ENCODE results near the gene NPHS1. TPM values are rescaled to one million over a fixed set of nuclear protein-coding genes. Genes with fewer than 3 reads are reported as not detected.
A peak's percentile ranks its signal among the peaks of the same experiment; 100 is the strongest.

Gene NPHS1
- total RNA-seq, 3 donors from 2014 or later = 0.09 TPM; not detected in 2

GRCh38 chr19:35783469-35784434 lies 68.6 kb downstream of the NPHS1 start:
- DNase-seq = no peak

DNA sequence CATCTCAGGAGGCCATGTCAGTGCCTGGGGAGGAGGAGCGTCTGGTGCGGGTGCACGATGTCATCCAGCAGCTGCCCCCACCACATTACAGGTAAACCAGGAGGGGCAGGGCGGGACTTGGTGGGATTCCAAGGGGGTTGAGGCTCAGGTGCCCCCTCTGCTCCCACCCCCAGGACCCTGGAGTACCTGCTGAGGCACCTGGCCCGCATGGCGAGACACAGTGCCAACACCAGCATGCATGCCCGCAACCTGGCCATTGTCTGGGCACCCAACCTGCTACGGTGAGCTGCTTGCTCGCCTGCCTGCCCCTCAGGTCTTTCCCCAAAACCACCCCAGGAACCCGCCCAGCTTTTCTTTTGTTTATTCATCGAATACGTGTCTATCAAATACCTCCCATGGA lies 69.7 kb downstream of the NPHS1 start:
- ATAC-seq = no peak
- TF ChIP-seq, protein P1, sequence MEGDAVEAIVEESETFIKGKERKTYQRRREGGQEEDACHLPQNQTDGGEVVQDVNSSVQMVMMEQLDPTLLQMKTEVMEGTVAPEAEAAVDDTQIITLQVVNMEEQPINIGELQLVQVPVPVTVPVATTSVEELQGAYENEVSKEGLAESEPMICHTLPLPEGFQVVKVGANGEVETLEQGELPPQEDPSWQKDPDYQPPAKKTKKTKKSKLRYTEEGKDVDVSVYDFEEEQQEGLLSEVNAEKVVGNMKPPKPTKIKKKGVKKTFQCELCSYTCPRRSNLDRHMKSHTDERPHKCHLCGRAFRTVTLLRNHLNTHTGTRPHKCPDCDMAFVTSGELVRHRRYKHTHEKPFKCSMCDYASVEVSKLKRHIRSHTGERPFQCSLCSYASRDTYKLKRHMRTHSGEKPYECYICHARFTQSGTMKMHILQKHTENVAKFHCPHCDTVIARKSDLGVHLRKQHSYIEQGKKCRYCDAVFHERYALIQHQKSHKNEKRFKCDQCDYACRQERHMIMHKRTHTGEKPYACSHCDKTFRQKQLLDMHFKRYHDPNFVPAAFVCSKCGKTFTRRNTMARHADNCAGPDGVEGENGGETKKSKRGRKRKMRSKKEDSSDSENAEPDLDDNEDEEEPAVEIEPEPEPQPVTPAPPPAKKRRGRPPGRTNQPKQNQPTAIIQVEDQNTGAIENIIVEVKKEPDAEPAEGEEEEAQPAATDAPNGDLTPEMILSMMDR (IDR thresholded peaks at IDR 0.05) = no peak

More at GRCh38 chr19:35783469-35784434, 68.6 kb downstream of the NPHS1 start:
- H3K4me1 ChIP-seq (ENCODE audit: low read depth) = no peaks in the 10 kb centered on the region
- H3K9me3 ChIP-seq = no peaks in the 10 kb centered on the region
- no peaks in the 10 kb centered on the region for H3K36me3 ChIP-seq (ENCODE audit: low read depth)
- intact Hi-C loops (cut with DNase I, micrococcal nuclease) = no loop called here
- peak; percentile 11 for ATAC-seq
- no peak overlapping the region for H3K4me3 ChIP-seq
- TF ChIP-seq, protein P1 (IDR thresholded peaks at IDR 0.05) = no peak

GRCh38 chr19:35781650-35782049 lies 70.7 kb downstream of the NPHS1 start:
- ATAC-seq (no peak), DNase-seq (no peak)
- Histone ChIP-seq H3K36me3 (ENCODE audit: low read depth) (no peaks in the 10 kb centered on the region), H3K4me1 (ENCODE audit: low read depth) (no peaks in the 10 kb centered on the region), H3K9me3 (no peaks in the 10 kb centered on the region), H3K4me3 (no peak overlapping the region)
- intact Hi-C loops (cut with DNase I, micrococcal nuclease) = no loop called here
- TF ChIP-seq, protein P1 (IDR thresholded peaks at IDR 0.05) = no peak

More for the DNA sequence above, 69.7 kb downstream of the NPHS1 start:
- intact Hi-C loops (cut with DNase I, micrococcal nuclease) = no loop called here
- no peak overlapping the region for H3K4me3 ChIP-seq
- no peaks in the 10 kb centered on the region for H3K9me3 ChIP-seq
- no peak for DNase-seq
- H3K36me3 ChIP-seq (ENCODE audit: low read depth) = no peaks in the 10 kb centered on the region
- H3K4me1 ChIP-seq (ENCODE audit: low read depth) = no peaks in the 10 kb centered on the region

DNA sequence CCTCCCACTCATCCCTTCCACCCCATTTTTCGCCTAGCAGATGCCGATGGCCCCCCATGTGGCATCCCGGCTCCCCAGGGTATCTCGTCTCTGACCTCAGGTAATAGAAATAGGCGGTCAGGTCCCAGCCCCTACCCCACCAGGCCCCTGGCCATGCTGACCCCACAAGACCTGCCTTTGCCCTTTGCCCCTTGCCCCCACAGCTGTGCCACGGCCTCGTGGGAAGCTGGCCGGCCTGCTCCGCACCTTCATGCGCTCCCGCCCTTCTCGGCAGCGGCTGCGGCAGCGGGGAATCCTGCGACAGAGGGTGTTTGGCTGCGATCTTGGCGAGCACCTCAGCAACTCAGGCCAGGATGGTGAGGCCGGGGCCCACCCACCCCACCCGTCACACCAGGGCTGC lies 71.6 kb downstream of the NPHS1 start:
- H3K36me3 ChIP-seq (ENCODE audit: low read depth) = no peaks in the 10 kb centered on the region
- no peak overlapping the region for H3K4me3 ChIP-seq
- TF ChIP-seq, protein P1 (IDR thresholded peaks at IDR 0.05) = no peak
- intact Hi-C loops (cut with DNase I, micrococcal nuclease) = no loop called here
- no peaks in the 10 kb centered on the region for H3K9me3 ChIP-seq
- ATAC-seq (no peak), DNase-seq (no peak)
- no peaks in the 10 kb centered on the region for H3K4me1 ChIP-seq (ENCODE audit: low read depth)

DNA sequence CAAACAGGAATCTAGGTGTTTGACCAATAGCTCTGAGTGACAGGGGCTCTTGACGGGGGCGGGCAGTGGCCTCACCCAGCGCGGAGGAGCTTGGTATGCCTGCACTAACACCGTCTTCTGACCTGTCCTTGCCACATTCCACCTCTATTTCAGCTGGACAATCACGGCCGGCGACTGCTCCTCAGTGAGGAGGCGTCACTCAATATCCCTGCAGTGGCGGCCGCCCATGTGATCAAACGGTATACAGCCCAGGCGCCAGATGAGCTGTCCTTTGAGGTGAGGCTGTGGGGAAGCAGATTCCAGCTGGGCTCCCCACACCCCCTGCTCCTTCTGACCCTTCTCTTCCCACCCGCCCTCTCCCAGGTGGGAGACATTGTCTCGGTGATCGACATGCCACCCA lies 72.2 kb downstream of the NPHS1 start:
- H3K9me3 ChIP-seq = no peaks in the 10 kb centered on the region
- intact Hi-C loops (cut with DNase I, micrococcal nuclease) = no loop called here
- TF ChIP-seq, protein P1 (IDR thresholded peaks at IDR 0.05) = no peak
- no peak for ATAC-seq
- no peaks in the 10 kb centered on the region for H3K36me3 ChIP-seq (ENCODE audit: low read depth)
- no peak for DNase-seq
- no peaks in the 10 kb centered on the region for H3K4me1 ChIP-seq (ENCODE audit: low read depth)
- H3K4me3 ChIP-seq = no peak overlapping the region

Measured in mucosa of descending colon (tissue), 3 donors.